NCI-H2196 (cell line): ENCODE data around the gene CCDC106.

Source experiments
- DNase-seq: peaks from one replicate; lab custom pipeline; 2025; ENCODE audit not compliant: unreplicated experiment; lab: John Stamatoyannopoulos, UW

CCDC106 gene

DNA sequence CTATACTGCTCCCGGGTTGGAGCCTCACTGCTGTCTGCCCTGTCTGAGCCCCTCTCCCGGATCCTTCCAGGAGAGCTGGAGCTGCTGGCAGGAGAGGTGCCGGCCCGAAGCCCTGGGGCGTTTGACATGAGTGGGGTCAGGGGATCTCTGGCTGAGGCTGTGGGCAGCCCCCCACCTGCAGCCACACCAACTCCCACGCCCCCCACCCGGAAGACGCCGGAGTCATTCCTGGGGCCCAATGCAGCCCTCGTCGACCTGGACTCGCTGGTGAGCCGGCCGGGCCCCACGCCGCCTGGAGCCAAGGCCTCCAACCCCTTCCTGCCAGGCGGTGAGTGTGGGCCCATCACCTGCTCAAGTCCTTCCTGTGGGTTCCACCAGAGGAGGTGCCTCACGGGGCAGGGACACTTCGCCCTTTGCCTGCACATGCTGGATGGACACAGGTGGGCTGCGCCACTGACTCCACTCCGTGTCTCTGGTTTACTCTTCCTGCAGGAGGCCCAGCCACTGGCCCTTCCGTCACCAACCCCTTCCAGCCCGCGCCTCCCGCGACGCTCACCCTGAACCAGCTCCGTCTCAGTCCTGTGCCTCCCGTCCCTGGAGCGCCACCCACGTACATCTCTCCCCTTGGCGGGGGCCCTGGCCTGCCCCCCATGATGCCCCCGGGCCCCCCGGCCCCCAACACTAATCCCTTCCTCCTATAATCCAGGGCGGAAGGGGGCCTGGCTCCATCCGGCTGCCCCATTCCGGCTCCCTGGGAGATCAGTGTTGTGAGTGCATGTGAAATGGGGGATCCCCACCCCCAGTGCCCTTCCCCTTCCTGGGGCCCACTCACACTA is 46.9 kb downstream of the CCDC106 start:
- DNase-seq: no peak

DNA sequence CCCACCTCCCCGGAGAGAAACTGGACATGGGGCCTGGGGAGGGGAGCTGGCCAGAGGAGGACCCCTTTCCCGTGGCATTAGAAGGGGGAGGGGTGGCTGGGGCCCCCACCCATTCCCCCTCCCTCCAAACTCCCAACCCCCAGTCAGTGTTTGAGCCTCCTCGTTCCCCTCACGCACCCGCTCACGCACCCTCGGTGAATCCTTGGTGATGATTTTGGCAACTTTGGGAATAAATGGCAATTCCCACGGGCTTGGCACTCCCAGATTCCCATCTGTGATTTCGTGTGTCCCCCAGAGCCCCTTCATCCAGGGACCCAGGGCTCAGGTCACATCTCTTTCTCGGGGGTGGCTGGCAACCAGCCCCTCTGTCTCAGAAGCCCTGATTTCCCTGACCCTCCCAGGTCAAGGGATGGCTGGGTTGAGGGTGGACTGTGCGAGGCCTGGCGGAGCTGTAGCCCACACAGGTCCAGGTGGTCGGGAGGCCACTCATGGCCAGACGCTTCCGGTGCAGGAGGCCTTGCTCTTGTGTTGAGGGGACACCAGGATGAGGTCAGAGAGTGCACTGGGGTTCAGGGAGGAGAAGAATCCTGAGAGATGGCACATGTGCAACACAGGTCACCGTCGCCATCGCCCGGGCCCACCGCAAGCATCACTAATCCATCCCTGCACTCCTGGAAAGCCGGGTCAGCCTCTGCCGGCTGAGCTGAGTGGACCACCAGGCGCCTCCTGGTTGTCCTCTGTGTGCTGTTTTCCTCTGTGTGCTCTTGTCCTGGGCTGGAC is 47.7 kb downstream of the CCDC106 start:
- DNase-seq: no peak

DNA sequence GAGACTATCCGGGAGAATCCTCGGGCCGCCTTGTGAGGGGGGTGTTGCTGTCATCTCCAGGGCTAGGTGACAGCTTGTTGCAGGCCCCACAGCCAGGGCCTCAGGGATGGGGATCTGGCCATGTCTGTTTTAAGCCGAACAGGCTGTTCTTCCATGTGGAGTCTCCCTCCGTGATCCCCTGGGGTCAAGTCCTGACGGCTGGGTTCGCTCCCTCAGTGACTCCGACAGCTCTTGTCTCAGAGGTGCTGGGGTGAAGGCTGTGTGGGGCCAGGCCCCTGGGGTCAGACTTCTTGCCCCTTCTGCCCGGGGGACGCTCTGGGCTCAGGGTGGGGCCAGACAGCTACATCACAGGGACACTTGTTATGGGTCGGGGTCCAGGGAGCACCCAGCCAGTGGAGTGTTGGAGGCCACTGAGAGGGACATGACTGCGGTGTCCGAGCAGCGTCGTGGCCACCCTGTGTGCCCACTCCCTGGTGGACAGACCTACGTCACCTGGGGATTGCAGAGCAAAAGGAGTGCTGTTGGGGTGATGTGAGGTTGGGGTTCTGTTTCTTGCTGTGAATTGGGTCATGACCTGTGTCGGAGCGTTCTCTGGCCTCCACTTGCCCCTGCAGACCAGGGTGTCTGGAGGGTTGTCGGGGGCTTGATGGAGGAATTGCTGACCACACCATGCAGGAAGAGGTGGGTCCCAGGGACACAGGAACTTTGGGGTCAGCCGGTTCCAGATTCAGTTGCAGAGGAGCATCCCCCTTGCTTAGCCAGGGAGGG is 48.5 kb downstream of the CCDC106 start:
- DNase-seq: no peak

DNA sequence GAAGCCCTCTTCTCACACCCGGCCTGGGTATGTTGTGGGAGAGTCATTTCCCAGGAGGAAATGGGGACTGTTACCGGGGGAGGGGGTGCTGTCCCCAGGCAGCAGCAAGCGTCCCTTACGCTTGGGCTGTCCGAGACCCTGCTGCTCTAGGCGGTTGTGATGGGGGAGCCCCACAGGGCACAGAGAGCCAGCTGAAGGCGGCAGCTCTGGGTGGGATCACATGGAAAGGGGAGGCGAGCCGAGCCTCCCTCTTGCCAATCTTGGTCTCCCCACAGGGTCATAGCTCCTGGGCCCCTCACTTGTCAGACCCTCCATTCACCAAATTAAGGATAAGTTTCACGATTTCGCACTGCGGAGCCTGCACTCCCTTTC is 49.0 kb downstream of the CCDC106 start:
- no peak for DNase-seq

DNA sequence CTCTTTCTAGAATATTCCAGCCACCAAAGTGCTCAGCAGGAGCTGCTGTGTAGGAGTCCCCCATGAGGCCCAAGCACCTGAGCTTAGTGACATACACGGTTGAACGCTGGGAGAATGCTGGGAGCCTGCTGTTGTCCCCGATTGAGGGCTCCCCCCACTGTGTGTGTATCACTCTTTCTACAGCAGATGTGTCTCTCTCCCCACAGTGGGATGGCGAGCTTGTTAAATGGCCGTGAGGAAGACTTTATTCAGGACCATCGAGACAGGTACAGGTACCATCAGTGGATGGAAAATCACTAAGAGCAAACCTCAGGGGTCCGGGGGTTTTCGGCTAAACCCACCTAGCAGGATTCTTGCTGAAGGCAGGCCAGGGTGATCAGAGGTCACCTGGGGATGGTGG is 49.7 kb downstream of the CCDC106 start:
- no peak for DNase-seq

DNA sequence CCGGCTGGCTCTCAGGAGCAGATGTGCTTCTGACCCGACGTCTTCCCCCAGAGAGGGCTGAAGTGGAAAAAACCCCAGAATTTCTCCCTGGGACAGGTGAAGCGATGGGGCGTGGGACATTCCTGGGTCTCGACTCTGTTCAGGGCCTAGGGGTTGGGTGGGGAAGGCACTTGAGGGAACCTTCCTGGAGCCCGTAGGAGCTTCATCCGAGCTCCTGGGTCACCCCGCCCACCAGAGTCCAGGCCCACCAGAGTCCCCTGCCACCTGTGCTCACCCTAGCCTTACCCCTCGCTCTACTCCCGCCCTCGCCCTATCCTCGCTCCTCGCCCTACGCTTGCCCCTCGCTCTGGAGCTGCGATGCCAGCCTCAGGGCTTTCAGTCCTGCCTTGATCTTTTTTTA is 50.2 kb downstream of the CCDC106 start:
- no peak for DNase-seq

DNA sequence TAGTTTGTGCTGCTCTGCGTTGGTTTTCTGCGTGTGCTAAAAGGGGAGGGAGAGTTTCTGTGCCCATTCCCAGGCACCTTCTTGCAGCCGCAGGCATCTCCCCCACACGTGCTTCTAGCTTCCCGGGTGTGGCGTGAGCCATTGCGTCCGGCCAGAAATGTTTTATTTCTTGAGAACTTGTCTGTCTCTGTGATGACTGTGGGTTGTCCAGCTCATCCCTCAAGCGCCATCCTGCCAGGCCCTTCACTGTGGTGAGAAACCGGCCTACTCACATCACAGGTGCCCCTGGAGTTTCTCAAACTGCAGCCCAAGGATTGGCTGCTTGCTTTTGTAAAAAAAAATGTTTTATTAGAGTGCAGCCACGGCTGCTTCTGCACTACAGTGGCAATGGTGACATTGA is 51.2 kb downstream of the CCDC106 start:
- DNase-seq: no peak

DNA sequence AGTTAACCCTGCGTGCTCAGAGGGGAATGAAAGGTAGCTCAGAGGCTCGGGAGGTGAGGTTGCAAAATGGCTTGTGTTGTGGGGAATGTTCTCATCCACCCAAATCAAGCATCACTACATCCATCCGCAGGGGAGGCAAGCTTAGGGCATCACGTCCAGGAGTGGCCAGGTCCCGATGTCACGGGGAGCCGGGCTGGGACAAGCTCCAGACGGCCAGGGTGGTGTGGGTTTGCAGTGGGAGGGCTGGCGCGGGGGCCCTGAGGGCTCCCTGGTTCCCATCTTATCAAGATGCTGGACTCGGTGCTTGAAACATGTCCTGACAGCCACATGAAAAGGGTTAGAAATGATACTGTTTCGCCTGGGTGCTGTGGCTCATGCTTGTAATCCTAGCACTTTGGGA is 52.8 kb downstream of the CCDC106 start:
- DNase-seq: no peak

DNA sequence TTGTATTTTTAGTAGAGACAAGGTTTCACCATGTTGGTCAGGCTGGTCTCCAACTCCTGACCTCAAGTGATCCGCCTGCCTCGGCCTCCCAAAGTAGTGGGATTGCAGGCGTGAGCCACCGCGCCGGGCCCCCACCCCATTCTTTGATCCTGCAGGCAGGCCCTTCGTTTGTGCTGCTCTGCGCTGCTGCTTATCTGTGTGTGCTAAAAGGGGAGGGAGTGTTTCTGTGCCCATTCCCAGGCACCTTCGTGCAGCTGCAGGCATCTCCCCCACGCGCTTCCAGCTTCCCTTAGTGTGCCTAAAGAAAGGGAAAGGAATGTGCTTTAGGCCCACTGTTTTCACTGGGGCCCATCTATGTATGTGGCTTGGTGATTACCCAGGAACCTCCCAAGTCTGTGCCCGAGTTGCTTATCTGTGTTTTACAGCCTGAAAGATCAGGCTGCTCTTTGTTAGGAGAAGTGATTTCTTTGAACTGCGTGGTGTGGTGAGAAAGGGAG is 54.2 kb downstream of the CCDC106 start:
- no peak for DNase-seq
